ENCODE results near the gene KDELR1.
"Not testable (repeated sequence)": the region's sequence is repeated elsewhere in the genome, so short reads cannot be mapped to it uniquely, and the experiment has no call there.

Gene KDELR1

DNA sequence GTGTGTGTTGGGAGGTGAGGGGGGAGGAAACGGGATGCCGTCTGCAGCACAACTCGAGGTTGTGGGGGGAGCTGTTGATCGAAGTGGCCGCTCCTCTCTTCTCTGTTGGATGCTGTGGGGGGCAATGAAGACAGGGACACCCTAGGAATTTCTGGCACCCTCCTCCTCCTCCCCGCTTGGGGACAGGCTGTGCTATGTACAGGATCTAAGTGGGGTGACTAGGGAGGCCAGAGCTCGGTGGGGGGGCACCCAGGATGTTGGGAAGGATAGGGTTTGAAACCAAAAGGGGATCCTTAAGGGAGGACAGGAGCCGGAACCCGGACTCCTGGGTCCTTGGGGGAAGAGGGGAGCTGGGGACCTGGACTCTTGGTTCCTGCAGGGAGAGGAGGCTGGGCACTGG lies 4.1 kb upstream of the KDELR1 start:
- H3K4me1 ChIP-seq (ENCODE audit: control insufficient read depth, insufficient read depth, low read length), result no peaks in the 10 kb centered on the region
- H3K27ac ChIP-seq (ENCODE audit: low read depth, low read length), result no peak overlapping the region

DNA sequence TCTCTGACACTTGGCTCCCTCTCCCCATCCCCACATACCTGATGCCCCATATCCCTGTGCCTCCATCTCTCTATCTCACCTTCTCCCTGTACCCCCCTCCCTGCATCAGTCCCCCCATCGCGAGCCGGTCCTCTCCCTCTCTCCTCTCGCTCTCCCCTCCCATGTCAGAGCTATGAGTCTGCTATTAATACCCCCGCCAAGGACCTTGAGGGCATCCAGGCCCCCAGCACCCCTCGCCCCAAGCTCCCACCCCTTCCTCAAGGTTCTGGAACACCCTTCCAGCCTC lies 3.8 kb upstream of the KDELR1 start:
- Histone ChIP-seq H3K4me3 (ENCODE audit: low read length) (no peak overlapping the region), H3K4me1 (ENCODE audit: control insufficient read depth, insufficient read depth, low read length) (no peaks in the 10 kb centered on the region), H3K27me3 (ENCODE audit: control insufficient read depth, insufficient read depth, low read length) (peaks cover 46% of the 10 kb centered on the region), H3K9ac (ENCODE audit: low read length) (no peak overlapping the region), H3K27ac (ENCODE audit: low read depth, low read length) (no peak overlapping the region), H3K36me3 (ENCODE audit: control insufficient read depth, insufficient read depth, low read length) (no peaks in the 10 kb centered on the region)

More for the DNA sequence above, 4.1 kb upstream of the KDELR1 start:
- peaks cover 46% of the 10 kb centered on the region for H3K27me3 ChIP-seq (ENCODE audit: control insufficient read depth, insufficient read depth, low read length)
- no peak overlapping the region for H3K4me3 ChIP-seq (ENCODE audit: low read length)
- H3K9ac ChIP-seq (ENCODE audit: low read length), result no peak overlapping the region
- H3K36me3 ChIP-seq (ENCODE audit: control insufficient read depth, insufficient read depth, low read length), result no peaks in the 10 kb centered on the region

DNA sequence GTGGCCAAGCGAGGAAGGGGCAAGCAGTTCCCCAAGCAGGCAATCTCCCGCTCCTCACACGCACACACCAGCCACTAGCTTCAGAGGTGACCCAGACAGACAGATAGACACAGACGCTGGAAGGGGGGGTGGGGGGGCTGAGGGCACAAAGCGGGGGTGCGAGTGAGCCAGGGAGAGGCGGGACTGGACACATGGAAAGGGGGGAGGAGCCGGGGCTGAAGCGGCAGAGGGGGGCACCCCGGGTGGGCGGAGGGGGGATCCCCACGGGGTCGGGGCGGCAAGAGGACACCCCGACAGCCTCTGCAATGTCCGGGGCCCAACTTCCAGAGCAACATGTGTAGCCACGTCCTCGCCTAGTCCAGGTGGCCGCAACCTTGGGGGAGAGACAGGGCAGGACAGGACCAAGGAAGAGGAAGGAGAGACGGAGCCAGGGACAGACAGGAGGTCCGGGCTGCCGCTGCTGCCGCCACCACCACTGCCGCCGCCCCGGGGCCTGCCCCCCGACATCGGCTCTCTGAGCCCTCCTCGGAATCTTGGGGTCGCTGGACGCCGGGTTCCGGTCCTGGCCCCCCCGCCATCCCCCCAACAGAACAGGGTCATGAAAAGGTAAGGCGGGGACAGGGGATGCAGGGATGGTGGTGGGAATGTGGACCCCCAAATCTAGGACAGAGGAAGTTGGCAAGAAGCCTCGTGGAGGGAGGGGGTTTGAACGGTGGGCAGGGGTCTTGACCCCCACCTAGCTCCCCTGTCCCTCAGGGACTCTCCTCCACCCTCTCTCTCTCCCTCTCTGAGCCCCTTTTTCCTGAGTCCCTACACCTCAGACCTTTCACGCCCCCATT lies 3.2 kb upstream of the KDELR1 start:
- Histone ChIP-seq H3K27ac (ENCODE audit: low read depth, low read length) (no peak overlapping the region), H3K36me3 (ENCODE audit: control insufficient read depth, insufficient read depth, low read length) (no peaks in the 10 kb centered on the region), H3K27me3 (ENCODE audit: control insufficient read depth, insufficient read depth, low read length) (peaks cover 46% of the 10 kb centered on the region), H3K9ac (ENCODE audit: low read length) (no peak overlapping the region), H3K4me3 (ENCODE audit: low read length) (no peak overlapping the region), H3K4me1 (ENCODE audit: control insufficient read depth, insufficient read depth, low read length) (no peaks in the 10 kb centered on the region)

DNA sequence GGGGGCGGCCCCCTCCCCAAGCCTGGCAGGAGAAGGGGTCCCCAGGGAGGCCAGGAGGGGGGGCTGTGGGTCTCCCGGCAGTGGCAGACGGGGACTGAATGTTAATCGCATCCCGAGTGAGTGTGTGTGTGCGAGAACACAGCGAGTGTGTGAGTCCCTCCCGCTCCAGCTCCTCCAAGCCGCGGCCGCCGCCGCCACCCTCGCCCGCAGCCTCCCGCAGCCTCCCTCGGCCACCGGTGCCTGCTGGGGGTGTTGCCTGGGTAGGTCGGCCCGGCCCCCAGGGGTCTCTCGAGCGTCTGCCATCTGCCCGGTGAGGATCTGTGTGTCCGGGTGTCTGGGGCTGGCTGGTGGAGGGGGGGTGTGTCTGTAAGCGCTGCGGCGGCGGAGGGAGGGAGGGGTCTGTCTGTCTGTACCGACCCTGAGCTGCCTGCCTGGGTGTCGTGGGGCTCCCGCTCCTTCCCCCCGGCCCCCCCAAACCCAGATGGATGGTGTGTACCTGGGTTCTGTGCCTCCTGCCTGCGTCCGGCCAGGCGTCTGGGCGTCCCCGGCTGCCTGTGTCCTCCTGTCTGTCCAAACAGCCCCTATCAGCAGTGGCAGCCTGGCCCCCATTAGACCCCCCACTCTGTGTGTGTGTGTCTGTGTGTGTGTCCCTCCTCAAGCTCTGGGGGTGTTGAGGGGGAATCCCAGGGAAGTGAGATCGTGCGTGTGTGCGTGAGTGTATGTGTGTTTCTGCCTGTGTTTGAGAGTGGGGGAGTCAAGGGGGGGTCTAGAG lies 2.4 kb upstream of the KDELR1 start, which contains the start of gene GRIN2D:
TSS of gene GRIN2D (plus strand) at position 110 of the 772 bp plus-strand sequence. CDS start 4,725 bp downstream, outside the sequence.
- no peak within 1 kb of the TSS for H3K9ac ChIP-seq (ENCODE audit: low read length)
- H3K27ac ChIP-seq (ENCODE audit: low read depth, low read length), result no peak within 1 kb of the TSS
- no peak within 1 kb of the TSS for H3K4me3 ChIP-seq (ENCODE audit: low read length)
- H3K27me3 ChIP-seq (ENCODE audit: control insufficient read depth, insufficient read depth, low read length), result peaks cover 46% of the 10 kb centered on the region
- peaks cover 3% of the 10 kb centered on the region for H3K36me3 ChIP-seq (ENCODE audit: control insufficient read depth, insufficient read depth, low read length)
- H3K4me1 ChIP-seq (ENCODE audit: control insufficient read depth, insufficient read depth, low read length), result no peaks in the 10 kb centered on the region

DNA sequence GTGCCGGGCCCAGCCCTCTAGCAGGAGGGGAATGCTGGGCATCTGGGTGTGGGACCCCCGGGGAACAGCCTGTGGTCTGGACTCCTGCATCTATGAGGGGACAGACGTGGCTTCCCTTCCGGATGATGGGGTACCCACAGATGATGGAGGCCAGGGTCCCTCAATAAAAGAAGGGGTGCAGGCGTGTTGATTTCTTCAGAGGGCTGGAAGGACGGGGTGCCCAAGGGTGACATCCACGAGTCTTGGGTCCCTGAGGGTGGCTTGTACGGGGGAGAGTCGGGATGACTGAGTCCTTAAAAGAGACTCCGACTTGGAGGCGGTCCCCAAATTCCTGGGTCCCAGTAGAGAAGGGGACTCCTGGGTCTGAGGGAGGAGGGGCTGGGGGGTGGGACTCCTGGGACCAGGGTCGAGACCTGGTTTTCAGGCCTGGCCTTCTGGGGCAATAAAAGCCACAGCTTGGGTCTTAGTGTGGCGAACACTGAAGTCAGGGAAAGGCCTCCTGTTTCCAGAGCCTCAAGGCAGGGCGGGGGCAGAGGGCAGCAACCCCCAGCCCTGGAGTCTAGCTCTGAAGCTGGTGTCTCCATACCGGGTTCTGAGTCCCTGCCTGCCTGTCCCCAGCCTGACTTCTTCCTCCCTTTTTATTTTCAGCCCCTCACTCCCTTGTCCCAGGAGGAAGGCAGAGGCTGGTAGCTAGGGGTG lies 1.7 kb upstream of the KDELR1 start:
- no peak overlapping the region for H3K4me3 ChIP-seq (ENCODE audit: low read length)
- peaks cover 4% of the 10 kb centered on the region for H3K36me3 ChIP-seq (ENCODE audit: control insufficient read depth, insufficient read depth, low read length)
- no peak overlapping the region for H3K9ac ChIP-seq (ENCODE audit: low read length)
- H3K4me1 ChIP-seq (ENCODE audit: control insufficient read depth, insufficient read depth, low read length), result no peaks in the 10 kb centered on the region
- no peak overlapping the region for H3K27ac ChIP-seq (ENCODE audit: low read depth, low read length)
- H3K27me3 ChIP-seq (ENCODE audit: control insufficient read depth, insufficient read depth, low read length), result peaks cover 44% of the 10 kb centered on the region

DNA sequence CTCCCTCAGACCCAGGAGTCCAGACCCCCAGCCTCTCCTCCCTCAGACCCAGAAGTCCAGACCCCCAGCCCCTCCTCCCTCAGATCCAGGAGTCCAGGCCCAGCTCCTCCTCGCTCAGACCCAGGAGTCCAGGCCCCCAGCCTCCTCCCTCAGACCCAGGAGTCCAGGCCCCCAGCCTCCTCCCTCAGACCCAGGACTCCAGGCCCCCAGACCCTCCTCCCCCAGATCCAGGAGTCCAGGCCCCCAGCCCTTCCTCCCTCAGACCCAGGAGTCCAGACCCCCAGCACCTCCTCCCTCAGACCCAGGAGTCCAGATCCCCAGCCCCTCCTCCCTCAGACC lies 624 bp upstream of the KDELR1 start:
- H3K27ac ChIP-seq (ENCODE audit: low read depth, low read length); H3K4me3 ChIP-seq (ENCODE audit: low read length); H3K9ac ChIP-seq (ENCODE audit: low read length); H3K36me3 ChIP-seq (ENCODE audit: control insufficient read depth, insufficient read depth, low read length); H3K4me1 ChIP-seq (ENCODE audit: control insufficient read depth, insufficient read depth, low read length): not testable (repeated sequence)
- H3K27me3 ChIP-seq (ENCODE audit: control insufficient read depth, insufficient read depth, low read length), result peaks cover 34% of the 10 kb centered on the region

DNA sequence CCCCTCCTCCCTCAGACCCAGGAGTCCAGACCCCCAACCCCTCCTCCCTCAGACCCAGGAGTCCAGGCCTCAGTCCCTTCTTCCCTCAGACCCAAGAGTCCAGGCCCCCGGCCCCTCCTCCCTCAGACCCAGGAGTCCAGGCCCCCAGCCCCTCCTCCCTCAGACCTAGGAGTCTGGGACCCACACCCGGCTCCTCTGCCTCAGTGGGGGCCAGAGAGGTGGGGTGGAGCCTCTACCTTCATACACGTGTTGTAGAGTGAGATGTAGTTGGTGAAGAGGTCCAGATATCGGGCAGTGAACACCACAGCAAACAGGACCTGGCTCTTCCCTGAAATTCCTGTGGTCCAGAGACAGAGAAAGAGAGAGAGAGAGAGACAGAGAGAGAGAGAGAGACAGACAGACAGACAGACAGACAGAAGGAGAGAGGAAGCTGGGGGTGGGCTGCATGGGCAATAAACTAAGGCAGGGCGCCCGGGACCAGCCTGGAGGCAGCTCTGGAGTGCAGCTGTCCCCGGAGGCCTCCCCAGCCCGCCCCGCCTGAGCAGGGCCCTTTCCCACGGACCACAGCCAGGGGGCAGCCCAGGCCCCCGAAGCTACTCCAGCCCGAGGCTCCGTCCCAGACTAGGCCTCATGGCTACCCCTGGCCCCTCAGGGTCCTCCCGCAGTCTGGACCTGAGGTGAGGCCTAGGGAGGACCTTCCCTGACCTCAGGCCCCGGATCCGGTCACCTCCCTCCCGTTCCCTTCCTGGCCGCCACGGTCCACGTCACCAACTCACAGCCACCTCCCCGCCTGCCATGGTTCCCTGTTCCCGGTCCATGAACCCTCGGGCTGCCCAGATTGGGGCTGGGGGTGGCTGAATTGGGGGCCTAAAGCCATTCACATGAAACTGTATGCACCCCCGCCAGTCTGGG lies 907 bp downstream of the KDELR1 start:
- Histone ChIP-seq H3K4me1 (ENCODE audit: control insufficient read depth, insufficient read depth, low read length) (no peaks in the 10 kb centered on the region), H3K4me3 (ENCODE audit: low read length) (peak overlapping the region; percentile 98), H3K36me3 (ENCODE audit: control insufficient read depth, insufficient read depth, low read length) (peaks cover 12% of the 10 kb centered on the region)

DNA sequence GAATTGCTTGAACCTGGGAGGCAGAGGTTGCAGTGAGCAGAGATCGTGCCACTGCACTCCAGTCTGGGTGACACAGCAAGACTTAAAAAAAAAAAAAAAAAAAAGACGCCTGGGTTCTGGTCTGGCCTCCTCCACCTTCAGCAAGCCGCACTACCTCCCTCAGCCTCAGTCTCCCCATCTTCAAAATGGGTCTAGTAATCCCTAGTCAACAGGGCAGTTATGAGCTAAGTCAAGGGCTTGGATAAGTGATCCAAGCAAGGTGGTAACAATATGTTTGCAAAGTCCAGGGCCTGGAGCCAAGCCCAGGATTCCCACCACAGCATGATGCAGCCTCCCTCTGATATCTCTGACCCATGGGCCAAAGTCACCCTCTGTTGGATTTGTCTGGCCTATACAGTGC lies 4.4 kb downstream of the KDELR1 start:
- no peaks in the 10 kb centered on the region for H3K27me3 ChIP-seq (ENCODE audit: control insufficient read depth, insufficient read depth, low read length)
- H3K36me3 ChIP-seq (ENCODE audit: control insufficient read depth, insufficient read depth, low read length), result peaks cover 26% of the 10 kb centered on the region
- H3K4me3 ChIP-seq (ENCODE audit: low read length), result no peak overlapping the region
- no peak overlapping the region for H3K27ac ChIP-seq (ENCODE audit: low read depth, low read length)
- H3K4me1 ChIP-seq (ENCODE audit: control insufficient read depth, insufficient read depth, low read length), result no peaks in the 10 kb centered on the region
- H3K9ac ChIP-seq (ENCODE audit: low read length), result no peak overlapping the region

More for the DNA sequence above, 907 bp downstream of the KDELR1 start:
- Histone ChIP-seq H3K27me3 (ENCODE audit: control insufficient read depth, insufficient read depth, low read length) (peaks cover 20% of the 10 kb centered on the region), H3K9ac (ENCODE audit: low read length) (peak overlapping the region; percentile 100), H3K27ac (ENCODE audit: low read depth, low read length) (peak overlapping the region; percentile 78)

DNA sequence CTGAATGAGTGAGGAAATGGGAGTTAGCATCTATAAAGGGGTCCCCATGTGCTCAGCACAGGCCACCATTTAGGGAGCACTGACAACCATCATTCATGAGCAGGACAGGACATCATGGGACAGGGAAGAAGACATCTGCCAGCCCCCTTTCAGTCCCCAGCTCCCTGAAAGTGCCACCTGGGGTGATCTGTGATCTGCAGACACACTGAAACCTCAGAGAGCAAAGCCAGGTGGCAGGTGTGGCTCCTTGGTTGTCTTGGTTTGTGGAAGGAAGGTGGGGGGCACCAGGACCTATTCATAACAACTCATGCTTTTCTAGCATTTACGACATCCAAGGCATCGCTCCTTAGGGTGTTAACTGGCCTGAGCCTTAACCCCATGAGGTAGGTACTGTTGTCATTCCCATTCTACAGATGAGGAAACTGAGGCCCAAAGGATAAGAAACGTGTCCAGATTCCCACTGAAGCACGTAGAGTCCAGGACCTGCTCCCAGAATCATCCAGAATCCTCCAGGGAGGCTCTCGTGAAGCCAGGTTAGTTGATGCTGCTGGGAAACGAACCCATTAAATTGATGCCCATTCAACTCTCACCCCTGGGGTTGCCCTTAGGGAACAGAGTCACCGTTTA lies 5.8 kb downstream of the KDELR1 start:
- no peak overlapping the region for H3K27ac ChIP-seq (ENCODE audit: low read depth, low read length)
- no peak overlapping the region for H3K9ac ChIP-seq (ENCODE audit: low read length)
- peaks cover 28% of the 10 kb centered on the region for H3K36me3 ChIP-seq (ENCODE audit: control insufficient read depth, insufficient read depth, low read length)
- no peak overlapping the region for H3K4me3 ChIP-seq (ENCODE audit: low read length)
- no peaks in the 10 kb centered on the region for H3K4me1 ChIP-seq (ENCODE audit: control insufficient read depth, insufficient read depth, low read length)
- no peaks in the 10 kb centered on the region for H3K27me3 ChIP-seq (ENCODE audit: control insufficient read depth, insufficient read depth, low read length)

DNA sequence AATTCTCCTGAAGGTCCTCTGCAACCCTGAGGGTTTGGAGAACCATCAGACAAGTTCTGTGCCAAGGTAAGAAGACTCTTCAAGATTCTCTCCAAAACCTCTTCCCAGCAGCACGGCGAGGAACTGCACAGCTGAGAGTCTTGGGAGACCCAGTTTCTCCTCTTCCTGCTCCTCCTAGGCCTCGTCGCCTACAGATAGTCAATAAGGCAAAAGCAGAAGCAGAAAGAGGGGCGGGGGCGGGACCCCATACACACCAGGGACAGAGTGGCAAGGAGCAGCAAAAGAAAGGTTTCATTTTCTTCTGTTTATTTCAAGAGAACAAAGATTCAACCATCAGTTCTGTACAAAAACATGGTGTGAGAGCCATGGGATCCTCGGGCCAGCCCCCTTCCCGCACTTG lies 9.1 kb downstream of the KDELR1 start:
- H3K27me3 ChIP-seq (ENCODE audit: control insufficient read depth, insufficient read depth, low read length), result no peaks in the 10 kb centered on the region
- H3K27ac ChIP-seq (ENCODE audit: low read depth, low read length), result no peak overlapping the region
- H3K36me3 ChIP-seq (ENCODE audit: control insufficient read depth, insufficient read depth, low read length), result peaks cover 22% of the 10 kb centered on the region
- no peak overlapping the region for H3K4me3 ChIP-seq (ENCODE audit: low read length)
- H3K9ac ChIP-seq (ENCODE audit: low read length), result no peak overlapping the region
- no peaks in the 10 kb centered on the region for H3K4me1 ChIP-seq (ENCODE audit: control insufficient read depth, insufficient read depth, low read length)

DNA sequence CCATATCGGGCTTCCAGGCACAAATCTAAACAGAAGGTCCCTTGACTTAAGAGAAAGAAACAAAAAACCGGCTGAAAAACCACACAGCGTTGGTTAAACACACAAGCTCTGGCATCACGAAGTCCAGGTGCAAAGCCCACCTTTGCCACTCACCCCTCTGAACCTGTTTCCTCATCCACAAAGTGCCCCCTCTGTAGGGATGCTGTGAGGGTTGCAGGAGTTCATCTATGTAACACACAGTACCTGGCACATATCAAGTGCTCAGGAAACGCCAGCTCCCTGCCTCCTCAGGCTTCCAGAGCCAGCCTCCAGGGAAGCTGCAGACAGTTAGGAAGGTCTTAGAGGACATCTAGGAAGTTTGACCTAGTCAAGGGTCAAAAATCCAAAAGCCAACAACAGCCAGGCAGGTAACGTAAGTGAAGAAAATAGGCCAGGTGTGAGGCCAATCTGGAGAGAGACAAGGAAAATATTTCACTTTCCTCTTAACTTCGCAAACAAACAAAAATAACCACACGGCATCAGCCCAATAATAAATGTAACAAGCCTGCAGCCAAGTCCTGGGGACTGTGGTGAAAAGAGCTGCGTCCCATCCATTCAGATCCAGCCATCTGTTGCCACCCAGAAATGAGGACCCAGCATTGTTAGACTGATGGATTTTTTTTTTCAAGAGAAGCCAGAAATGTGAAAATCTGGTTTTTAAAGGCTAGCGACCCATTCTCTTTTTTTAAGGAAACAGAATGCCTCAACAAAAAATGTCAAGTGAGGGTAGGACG lies 10.0 kb downstream of the KDELR1 start:
- Histone ChIP-seq H3K9ac (ENCODE audit: low read length) (no peak overlapping the region), H3K4me1 (ENCODE audit: control insufficient read depth, insufficient read depth, low read length) (no peaks in the 10 kb centered on the region), H3K27ac (ENCODE audit: low read depth, low read length) (no peak overlapping the region), H3K36me3 (ENCODE audit: control insufficient read depth, insufficient read depth, low read length) (peaks cover 22% of the 10 kb centered on the region), H3K27me3 (ENCODE audit: control insufficient read depth, insufficient read depth, low read length) (no peaks in the 10 kb centered on the region), H3K4me3 (ENCODE audit: low read length) (no peak overlapping the region)
